CD4-positive, alpha-beta T cell treated with Interleukin-21 for 1 hour (primary cell): ENCODE measurements around the gene DCC.

Experiments
- DNase-seq: peaks from one replicate; pipeline ENCODE4 v3.0.0-alpha.2; 2020

Gene DCC

DNA sequence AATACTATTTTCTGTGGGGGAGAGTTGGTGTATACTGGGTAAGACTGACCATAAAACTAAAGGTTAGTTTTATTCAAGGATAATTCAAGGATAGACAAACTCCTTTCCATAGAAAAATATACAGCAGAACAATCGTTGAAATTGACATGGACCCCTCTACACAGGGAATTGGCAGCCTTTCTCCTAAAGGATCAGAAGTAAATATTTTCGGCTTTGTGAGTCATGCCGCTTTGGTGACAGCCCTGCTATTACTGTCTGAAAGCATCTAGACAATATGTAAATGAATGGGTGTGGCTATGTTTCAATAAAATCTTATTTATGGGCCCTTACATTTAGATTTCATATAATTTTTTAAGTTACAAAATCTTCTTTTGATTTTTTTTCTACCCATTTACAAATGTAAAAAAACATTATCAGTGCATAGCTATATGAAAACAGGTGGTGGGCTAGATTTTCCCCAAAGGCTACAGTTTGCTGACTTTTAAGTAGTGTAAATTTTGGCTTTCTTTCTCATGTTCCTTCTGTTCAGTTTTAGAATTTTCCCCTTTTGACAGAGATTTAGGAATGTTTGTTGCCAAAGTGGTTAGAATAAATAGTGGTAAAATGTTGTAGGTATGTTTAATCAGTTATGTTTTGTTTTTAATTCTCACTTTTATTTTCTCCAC, 270.6 kb downstream of the DCC start:
- DNase-seq, result no peak

DNA sequence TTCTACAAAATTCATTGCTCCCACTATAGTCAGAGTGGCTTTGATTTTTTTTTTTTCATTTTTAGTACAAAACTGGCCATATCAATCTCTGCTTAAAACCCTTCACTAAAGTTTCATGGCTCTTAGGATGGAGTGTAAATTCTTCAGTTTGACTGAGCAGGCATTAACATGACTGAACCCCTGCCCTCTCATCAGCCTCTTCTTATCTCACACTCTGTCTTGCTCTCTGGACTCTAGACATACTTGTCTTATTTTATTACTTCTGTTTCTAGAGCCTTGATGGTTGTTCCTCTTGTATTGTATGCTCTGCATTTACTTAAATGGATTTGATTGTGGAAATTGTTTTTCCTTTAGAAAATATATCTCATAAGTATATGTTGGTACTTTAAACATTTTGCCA, 272.4 kb downstream of the DCC start:
- no peak for DNase-seq

DNA sequence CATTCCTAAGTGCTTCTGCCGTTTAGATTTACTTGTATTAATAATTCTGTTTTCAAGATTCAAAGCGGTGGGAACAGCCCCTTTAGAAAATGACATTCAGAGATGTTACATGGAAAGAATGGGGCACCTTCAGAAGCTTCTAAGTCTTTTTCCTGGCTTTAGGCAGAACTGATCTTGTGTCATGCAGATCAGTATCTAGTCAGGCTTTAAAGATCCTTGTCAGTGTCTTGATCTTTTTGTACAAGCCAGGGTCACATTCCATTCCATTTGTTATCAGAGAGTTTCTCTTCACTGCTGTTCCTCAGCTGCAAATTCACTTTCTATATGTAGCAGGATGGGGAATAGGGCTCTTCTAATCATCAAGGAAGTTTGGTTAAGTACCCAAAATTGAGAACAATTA, 275.3 kb downstream of the DCC start:
- no peak for DNase-seq

DNA sequence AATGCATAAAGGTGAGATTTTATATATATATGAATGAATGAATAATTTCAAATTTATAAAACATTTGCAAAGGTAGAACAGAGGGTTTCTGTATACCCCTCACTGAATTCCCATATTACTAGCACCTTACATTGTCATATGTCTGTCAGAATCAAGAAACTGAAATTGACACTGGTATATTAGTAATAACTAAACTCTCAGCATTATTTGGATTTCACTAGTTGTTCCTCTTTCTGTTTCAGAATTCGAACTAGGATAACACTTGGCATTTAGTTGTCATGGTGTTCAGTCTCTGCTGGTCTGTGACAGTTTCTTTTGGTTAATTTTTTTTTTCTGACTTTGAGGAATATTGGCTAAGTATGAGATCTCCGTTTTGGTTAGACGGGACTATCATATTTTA, 275.9 kb downstream of the DCC start:
- no peak for DNase-seq

DNA sequence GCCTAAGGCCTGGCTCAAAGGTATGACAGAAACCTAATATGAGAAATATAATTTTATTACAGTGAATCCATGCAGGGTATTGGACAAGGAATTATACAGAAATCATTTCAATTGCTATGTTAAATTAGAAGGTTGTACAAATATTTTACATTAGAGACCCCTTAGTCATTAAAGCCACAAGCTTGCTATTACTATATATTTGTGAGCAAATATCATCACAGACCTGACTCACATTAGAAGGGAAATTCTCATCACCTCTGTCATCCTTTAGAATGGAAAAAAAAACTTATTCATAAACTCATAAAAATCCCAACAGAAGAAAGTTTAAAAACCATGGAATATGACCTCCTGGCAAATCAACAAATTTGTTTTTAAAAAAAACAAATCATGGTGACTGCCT, 277.9 kb downstream of the DCC start:
- DNase-seq, result no peak

DNA sequence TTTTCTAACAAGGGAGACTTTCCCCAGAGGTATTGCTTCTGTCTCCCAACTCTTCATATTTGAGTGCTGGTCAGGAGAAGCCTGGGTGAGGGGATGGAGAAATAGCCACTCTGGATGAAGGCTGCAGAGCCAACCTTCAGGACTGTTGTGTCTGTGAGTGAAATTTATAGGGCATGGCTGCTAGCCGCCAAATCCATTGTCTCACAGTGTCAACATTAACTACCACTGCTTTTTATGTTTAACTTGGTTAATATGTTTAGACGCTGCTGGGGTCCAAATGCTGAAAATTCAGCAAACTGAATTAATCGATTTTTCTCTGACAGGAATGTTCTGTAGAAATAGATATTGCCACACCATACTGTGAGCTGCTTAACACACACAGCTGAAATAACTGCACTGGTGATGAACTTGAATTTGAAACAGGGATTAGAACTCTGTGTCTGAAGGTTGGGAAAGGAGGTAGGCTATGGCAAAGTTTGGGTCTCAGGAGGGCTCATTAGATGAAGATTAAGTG, 281.0 kb downstream of the DCC start:
- no peak for DNase-seq

DNA sequence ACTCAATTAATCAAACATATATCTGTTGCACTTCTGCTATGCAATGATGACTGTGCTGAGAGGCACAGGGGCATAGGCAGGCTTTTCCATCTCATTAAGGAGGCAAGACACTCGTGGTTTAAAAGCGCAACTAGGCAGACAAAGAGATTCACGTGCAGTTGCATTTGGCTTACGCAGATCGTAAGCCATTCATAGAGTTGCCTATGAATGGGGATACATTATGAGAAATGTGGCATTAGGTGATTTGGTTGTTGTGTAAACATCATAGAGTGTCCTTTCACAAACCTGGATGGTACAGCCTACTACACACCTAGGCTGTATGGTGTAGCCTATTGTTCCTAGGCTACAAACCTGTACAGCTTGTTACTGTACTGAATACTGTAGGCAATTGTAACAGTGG, 284.7 kb downstream of the DCC start:
- no peak for DNase-seq

DNA sequence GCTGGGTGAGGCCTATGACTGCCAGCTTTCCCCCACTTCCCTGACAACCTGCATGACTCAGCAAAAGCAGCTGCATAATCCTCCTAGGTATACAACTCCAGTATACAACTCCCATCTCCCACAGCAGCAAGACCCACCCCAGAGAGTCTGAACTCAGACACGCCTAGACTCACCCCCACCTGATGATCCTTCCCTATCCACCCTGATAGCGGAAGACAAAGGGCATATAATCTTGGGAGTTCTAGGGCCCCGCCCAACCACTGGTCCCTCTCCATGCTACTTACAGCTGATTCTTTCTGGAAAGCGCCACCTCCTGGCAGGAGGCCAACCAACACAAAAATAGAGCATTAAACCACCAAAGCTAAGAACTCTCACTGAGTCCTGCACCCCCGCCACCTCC, 296.5 kb downstream of the DCC start:
- no peak for DNase-seq

DNA sequence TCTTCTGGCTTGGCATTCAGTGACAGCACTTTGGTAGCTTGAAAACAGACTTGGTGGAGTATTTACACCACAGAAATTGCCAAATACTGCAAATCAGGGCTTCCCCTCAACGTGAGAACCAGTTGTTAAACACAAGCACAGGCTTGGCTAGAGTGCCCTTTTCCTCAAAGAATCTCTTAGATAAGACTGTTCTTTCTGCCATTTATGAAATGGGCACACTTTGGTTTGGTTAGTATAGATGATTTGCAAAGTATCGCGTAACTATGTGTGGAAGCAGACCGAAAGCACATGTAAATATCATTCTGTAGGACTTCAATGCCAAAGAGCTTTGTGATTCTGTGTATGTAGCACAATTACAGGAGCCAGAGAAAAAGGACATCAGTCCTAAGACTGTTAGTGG, 308.2 kb downstream of the DCC start:
- DNase-seq, result no peak

DNA sequence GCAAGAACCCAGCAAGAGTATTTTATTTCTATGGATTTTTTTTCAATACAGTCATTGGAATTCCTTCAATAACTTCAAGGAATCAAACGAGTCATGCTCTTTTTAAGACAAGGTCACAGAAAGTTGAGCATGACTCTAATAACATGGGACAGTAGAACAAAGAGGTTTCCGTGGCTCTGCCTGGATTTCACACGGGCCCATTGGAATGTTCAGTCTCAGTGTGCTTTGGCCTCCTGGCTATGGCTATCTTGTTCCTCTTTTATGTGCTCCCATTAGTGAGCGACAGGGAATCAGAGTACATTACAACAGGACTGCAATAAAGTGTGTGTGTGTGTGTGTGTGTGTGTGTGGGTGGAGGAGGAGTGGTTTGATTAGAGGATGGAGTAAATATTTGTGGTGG, 312.4 kb downstream of the DCC start:
- DNase-seq, result no peak

DNA sequence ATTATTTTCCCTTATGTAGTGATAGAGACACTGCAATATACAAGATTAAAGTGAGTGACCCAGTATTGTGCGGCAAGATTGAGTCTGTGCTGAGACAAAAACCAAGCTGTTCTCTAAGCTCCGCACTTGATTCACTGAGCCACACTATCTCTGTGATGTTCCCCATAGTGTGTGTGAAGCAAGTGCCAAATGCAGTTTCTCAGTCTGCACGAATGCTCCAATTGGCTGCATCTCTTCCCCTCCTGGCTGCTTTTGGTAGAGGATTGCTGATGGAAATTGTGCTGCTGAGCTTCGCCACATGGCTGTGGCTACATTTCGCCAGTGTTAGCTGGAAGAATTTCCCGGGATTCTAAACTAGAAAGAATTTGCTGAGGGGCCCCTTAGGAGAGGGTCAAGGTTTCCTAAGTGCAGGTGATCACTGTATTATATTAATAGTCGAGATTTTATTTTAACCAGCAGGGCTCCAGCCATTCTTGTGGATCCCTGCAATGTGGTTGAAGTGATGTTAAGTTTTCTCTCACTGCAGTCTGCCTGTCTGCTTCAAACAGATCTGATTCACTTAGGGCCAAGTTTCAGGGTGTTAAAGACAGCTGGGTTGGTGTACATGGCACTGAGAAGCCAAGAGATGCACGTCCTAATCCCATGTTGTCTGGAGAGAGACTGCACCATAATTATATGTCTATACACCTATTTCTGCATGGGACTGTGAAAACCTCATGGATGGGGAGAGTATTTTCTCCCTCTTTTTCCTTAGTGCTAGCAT, 317.2 kb downstream of the DCC start:
- no peak for DNase-seq

DNA sequence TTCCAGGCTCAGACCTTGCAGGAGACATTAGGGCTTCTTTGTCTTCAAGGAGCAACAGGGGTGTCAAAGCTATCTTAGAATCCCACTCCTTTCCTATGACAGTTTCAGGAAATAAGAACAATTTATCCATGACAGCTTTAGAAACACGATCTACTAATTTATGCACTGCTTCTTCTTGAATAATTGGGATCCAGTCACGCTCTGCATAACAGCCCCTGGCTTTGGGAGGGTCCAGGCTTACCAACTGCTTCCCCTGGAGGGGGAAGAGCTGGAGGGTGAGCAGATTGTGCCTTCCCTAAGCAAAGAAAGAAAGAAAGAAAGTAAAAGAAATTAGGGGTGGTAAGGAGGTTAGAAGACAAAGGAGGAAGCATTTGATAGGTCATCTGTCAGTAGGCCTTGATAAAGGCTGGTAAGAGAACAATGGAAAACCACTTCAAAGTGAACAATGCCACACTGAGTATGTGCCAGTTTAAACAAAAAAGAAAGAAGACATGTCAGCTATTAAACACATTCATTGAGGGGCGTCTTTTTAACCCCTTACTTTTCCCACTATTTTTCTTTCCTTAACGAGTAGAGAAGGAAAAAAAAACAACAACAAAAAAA, 327.6 kb downstream of the DCC start:
- no peak for DNase-seq

DNA sequence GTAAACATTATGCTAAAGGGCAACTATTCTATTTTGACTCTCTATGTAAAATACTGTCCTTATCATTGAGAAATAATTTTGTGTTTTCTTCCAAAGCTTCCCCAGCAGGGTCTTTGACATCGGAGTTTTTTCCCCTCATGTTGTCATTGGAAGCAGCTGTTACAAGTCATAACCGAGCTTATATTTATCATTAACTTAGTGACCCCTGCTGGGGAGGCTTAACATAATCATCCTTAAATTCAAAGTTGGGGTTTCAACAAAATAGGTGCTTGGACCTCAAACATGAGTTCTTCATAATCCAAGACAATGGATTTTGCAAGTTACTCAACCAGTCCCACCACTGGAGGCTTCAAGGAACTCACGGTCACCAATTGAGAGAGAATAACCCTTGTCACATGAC, 330.9 kb downstream of the DCC start:
- no peak for DNase-seq

DNA sequence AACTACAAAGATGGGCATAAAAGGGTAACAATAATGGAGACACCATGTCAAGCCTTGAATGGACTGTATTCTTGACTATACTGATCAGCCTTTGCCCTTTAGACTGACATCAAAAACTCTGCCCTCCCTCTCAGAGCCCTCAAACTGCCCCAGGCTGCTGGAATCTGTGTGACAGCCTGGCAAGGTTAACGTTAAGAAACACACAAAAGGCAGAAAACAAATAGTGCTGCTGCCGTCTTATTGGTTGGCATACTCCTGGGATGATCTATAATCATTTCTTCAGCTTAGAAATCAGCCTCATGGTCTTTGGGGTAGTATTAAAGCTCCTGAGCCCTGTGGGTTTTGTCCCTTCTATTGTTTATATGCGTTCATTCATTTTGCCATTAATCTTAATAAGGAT, 338.0 kb downstream of the DCC start:
- no peak for DNase-seq

DNA sequence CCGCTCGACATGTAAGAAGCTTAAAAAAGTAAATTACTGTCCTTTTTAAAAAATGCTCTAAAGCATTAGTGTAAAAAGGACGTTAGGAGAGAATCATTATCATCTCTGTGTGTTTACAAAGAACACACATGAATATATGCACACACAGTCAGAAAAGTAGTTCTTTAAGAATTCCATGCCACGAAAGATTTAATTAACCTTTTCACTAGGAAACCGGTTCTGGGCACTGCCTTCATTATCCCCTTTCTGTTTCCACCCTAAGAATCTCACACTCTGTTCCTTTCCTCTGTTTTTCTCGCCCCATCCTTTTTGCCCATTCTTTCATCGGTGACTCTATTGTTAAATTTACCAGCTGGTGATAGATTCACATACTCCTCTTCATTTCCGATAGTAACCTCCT, 338.6 kb downstream of the DCC start:
- DNase-seq, result no peak

DNA sequence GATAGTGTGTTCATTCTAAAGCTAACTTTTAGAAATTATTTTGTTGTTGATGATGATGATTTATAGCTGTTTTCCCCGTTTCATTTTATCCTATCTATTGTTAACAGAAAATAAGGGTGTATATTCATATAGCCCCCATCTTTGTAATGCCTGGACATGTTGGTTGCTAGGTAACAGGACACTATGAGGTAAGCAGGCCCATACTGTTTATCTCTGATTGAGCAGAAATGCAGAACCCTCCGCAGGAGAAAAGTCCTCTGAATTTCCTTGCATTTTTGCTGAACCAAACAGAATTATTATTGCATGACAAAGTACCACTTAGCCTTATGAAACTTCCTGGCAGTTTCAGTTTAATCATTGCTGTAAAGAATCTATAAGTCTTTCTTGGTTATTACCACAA, 339.4 kb downstream of the DCC start:
- DNase-seq, result no peak

DNA sequence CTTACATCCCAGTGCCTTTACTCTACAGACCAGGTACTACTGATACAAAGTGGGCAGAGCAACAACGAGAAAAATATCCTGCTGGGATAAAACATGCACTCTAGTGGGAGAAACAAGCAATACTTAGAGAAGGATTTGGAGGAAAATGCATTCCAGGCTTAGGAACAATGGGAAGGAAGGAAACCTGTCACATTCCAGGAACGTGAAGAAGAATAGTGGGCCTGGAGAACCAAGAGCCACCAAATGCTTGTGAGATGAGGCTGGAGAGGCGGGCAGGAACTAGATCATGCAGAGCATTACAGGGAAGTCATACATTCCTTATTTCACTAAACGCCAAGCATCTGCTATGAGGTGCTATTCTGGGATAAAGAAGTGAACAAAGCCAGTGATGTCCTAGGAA, 342.3 kb downstream of the DCC start:
- DNase-seq, result no peak

DNA sequence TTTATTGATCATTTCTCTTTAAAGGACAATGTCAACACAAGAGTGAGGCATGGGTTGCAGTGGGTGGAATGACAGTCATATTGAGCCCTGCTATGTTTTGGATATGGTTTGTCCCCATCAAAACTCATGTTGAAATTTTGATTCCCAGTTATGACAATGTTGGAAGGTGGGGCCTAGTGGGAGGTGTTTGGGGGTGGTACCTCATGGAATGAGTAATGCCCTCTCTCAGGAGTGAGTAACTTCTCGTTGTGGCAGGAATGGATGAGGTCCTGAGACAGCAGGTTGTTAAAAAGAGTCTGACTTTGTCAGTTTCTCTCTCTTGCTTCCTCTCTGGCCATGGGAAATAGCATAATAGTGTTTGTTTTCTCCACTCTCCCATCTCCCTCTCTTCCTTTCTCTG, 345.3 kb downstream of the DCC start:
- no peak for DNase-seq

DNA sequence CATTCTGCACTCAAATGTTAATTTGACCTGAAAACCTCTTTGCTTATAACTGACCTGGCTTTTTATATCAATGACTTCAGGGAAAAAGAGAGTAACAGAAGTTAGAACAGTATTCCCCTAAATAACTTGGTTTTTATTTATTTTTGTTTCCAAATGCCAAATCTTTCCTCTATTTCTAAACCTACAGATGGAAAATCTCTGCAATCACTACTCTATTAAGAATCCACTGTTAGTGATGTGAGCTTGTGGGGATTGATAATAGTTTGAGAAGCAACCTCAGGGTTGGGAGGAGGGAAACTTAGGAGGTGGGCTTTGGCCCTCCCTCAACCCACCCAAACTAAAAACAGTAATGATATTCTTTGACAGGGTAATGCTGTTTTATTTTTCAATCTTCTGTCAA, 351.8 kb downstream of the DCC start:
- DNase-seq, result no peak

DNA sequence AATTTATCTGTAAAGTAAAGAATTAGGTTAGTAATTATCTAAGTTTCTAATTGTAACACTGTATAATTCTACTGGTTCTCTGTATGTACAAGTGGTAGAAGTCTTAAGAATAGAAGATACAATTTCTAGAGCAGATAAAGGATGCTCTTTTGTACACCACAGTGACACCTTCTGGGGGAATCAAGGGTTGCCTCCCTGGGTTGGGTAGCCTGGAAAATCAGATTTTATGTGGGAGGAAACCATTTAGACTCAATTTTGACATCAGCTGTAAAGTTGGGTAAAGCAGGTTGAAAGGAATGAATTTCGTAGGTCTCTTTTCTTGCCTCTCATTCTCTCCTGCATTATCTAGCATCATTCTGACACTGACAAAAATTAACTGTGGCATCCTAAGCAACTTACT, 354.8 kb downstream of the DCC start:
- no peak for DNase-seq

DNA sequence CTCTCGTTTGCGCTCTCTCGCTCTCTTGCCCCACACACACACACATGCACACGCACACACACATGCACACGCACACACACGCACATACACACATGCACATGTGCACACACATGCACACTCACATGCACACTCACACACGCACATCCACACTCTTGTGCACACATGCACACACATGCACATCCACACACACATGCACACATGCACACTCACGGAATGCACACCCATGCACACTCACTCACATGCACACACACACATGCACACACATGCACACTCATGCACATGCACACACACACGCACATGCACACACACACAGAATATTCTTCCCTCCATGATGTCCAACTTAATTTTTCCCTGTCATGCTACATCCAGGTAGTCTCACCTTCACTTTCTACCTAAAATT, 360.1 kb downstream of the DCC start:
- DNase-seq, result no peak

DNA sequence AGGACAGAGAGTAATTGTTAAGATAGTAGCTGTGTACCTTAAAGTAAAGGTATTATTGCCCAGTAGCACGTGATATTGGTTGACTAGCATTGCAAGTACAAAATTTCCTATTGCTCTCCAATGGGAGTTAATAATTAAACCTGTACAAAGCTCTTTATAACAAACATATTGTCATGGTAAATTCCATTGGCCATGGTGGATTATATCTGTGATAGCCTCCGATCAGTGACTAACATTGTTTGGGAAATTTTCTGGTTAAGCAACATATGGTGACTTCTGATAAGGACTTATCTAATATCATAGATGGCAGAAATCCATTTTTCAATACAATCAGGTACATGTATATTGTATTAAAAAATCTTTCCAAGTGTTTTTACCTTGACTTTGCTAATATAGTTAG, 360.8 kb downstream of the DCC start:
- DNase-seq, result no peak

DNA sequence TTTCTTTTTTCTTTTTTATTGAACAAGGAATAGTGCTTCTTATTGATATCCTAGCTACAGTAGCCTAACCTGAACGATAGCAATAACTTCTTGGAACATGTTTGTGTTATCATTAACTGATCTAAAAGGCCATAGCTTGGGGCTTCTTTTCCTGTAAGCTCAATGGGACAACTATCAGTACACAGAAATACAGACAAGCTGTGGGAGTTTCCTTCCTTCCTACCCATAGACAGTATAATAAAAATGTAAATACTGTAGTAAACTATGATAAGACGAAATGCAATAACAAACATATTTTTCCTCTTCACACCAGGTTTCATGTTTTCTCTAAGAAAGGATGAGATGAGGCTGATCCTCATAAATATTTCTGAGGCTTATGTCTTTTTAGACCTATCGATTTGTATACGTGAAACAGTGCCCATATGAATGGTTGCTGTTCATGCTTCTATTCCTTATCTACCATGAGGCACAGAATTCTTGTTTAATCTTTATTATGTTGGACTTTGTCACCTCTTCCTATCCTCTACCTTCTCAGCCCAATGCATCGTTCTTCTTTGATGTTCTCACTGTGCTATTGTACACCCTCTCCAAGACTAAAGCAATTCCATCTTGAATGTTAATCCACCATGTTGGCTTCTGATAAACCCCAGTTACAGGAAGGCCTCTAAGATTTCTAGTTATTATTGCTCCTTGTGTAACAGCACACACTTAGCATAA, 361.4 kb downstream of the DCC start:
- DNase-seq, result no peak

DNA sequence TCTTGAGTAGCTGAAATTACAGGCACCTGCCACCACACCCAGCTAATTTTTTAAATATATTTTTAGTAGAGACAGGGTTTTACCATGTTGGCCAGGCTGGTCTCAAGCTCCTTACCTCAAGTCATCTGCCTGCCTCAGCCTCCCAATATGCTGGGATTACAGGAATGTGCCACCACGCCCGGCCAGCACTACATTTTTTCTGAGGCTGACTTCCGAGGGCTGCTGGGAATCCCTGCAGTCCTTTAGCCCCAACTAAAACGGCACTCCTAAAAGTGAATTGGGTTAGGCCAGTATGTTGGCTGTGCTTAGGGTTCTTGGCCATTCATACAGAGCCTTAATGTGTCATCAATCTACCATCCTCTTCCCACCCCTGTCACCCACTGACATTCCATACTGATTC, 375.4 kb downstream of the DCC start:
- DNase-seq, result no peak
